ENCODE data around the gene COL25A1. TPM values are rescaled to one million over a fixed set of nuclear protein-coding genes. Genes with fewer than 3 reads are reported as not detected.

Gene COL25A1
- total RNA-seq, 1 donor from 2014 or later: 1.00 TPM

- DNase-seq (ENCODE audit: low spot score): no peak
- intact Hi-C loops (cut with DNase I): no loop called here
These were observed 530.1 kb downstream of the COL25A1 start for GRCh38 chr4:108772402-108772801.

- intact Hi-C loops (cut with DNase I): no loop called here
- DNase-seq (ENCODE audit: low spot score): no peak
These were observed 536.4 kb downstream of the COL25A1 start for GRCh38 chr4:108766058-108766457.

GRCh38 chr4:108763986-108764385 is 538.5 kb downstream of the COL25A1 start:
- DNase-seq (ENCODE audit: low spot score): no peak
- intact Hi-C loops (cut with DNase I): no loop called here

- DNase-seq (ENCODE audit: low spot score): no peak
- intact Hi-C loops (cut with DNase I): no loop called here
These were observed 539.2 kb downstream of the COL25A1 start for GRCh38 chr4:108763226-108763593.

GRCh38 chr4:108762559-108763225 is 539.8 kb downstream of the COL25A1 start, which contains the start of gene ETNPPL:
TSS of gene ETNPPL (minus strand) at chr4:108763053. CDS start at chr4:108762898, 155 bp downstream.
- DNase-seq (ENCODE audit: low spot score): no peak
- intact Hi-C loops (cut with DNase I): no loop called here

Other genes starting within 250 kb of the COL25A1 start
- 26.6 TPM for gene SEC24B, start 131.2 kb upstream of the COL25A1 start, total RNA-seq

All from cardiac septum (tissue), 1 donor.